Astrocyte of the hippocampus (primary cell): ENCODE data around the gene WNT9A.
A peak's percentile ranks its signal among the peaks of the same experiment; 100 is the strongest.
"Not testable (repeated sequence)": the region's sequence is repeated elsewhere in the genome, so short reads cannot be mapped to it uniquely, and the experiment has no call there.

Source experiments
- DNase-seq: peaks from one replicate; pipeline ENCODE4 v3.0.0; 2011; ENCODE audit warnings: low read depth, low spot score

WNT9A gene

DNA sequence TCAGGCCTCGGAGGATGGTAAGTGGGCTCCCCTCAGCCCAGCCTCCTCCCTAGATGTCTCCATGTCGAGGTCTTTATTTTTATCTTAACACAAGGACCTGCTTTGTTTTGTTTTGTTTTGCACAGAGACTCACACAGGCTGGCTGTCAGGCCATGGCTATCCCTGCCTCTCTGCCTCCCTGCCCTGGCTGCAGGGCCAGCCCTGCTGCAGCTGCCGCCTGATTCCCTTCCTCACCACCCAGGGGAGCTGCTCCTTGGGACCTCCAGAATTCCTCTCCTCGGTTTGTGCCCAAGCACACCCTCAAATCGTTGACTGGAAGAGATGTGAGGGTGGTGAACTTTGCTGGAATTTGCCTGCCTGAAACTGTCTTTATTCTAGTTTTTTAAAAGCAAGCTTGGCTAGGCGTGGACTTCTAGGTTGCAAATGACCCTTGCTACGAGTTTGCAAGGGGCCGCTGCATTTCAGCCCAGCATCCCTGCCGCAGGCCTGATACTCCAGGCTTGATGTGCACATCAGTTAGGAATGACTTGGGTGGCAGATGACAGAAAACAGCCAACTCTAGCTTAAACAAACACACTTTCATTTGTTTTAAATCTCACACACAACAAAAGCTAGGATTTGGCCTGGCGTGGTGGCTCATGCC, 37.1 kb downstream of the WNT9A start:
- DNase-seq: no peak

- DNase-seq: not testable (repeated sequence)
These were observed 37.8 kb downstream of the WNT9A start for GRCh38 chr1:227909923-227910328.

DNA sequence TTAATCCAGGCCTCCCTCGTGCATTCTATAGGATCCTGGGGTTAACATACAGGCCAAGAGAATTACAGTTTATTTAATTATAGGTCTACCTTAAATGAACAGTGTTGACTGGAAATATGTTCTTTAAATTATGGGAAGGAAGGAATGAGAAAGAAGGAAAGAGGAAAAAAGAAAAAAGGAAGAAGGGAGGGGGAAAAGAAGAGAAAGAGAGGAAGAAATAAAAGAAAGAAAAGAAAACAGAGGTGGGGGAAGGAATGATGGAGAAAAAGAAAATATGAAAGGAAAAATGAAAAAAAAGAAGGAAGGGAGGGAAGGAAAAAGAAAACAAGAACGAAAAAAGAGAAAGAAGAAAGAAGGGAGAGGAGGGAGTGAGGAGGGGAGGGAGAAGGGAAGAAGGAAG, 38.5 kb downstream of the WNT9A start:
- no peak for DNase-seq

- no peak for DNase-seq
These were observed 39.4 kb downstream of the WNT9A start for GRCh38 chr1:227908359-227908758.

DNA sequence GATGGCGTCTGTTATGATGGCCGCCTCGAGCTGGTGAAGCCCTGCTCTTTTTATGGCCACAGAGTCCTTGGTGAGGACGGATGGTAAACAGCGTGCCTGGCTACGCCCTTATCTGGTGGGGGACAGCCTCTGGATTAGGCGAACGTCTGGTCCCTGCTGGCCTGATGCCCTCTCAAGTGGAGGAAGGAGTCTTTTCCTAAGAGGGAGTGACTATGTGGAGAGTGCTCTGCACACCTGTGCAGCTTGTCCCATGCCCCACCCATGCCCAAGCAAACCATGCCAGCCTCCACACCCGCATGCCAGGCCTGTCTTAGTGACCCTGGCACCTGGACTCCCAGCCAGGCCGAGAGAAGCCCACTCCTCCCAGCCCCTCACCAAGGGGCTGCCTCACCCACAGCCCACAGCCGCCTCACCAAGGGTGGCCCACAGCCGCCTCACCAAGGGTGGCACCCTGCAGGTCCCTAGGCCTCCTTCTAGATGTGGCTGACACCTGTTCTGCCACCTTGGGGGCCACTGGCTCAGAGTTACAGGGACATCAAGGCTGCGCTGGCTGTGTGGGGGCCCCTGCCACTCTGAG, 40.2 kb downstream of the WNT9A start:
- no peak for DNase-seq

DNA sequence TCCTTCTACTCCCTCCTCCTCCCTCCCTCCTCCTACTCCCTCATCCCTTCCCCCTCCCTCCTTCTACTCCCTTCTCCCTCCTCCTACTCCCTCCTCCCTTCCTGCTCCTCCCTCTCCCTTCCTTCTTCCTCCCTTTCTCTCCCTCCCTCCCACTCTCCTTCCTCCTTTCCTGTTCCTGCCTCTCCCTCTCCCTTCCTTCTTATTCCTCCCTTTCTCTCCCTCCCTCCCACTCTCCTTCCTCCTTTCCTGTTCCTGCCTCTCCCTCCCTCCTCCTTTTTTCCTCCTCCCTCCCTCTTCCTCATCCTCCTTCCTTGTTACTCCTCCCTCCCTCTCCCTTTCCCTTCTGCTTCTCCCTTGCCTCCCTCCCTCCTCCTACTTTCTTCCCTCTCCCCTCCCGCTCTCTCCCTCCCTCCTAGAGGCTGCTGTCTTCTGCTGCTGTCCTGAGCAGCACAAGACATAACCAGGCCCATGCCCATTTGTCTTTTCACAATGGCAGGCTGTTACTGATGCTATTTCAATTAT, 41.1 kb downstream of the WNT9A start:
- no peak for DNase-seq

DNA sequence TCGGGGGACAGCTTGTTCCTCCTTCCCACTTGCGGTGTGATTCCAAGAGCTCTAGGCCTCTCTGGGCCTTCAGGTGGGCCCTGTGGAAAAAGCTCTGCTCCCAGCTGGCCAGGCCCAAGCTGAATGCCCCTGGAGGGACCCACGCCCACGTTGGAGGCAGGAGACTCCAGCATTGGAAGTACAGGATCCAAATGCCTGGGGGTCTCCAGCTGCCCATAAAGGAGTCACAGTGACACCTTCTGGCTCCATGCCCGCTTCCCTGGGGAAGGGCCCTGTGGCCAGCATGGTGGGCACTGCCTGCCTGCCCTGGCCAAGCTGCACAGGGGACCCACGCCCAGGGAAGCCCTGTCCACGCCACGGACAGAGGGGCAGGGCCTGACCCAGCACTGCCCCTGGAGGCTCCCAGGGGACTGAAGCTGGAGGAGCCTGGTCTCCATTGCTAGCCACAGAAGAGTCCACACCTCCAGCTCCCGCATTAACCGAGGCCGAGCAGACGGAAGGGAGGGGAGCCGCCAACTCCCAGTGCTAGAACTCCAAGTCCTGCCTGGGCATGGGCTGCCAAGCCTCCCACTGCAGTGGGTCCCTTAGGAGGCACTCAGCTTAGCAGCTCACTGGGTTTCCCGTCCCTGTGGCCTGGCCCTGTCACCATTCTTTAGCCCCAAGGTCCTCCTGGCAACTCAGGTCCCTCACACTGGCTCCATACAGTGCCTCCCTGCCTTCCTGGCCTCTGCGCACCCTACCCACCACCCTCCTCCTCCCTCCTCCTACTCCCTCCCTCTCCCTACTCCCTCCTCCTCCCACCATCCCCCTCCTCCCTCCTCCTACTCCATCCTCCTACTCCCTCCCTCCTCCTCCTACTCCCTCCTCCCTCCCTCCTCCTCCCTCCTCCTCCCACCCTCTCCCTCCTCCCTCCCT, 41.9 kb downstream of the WNT9A start:
- no peak for DNase-seq

DNA sequence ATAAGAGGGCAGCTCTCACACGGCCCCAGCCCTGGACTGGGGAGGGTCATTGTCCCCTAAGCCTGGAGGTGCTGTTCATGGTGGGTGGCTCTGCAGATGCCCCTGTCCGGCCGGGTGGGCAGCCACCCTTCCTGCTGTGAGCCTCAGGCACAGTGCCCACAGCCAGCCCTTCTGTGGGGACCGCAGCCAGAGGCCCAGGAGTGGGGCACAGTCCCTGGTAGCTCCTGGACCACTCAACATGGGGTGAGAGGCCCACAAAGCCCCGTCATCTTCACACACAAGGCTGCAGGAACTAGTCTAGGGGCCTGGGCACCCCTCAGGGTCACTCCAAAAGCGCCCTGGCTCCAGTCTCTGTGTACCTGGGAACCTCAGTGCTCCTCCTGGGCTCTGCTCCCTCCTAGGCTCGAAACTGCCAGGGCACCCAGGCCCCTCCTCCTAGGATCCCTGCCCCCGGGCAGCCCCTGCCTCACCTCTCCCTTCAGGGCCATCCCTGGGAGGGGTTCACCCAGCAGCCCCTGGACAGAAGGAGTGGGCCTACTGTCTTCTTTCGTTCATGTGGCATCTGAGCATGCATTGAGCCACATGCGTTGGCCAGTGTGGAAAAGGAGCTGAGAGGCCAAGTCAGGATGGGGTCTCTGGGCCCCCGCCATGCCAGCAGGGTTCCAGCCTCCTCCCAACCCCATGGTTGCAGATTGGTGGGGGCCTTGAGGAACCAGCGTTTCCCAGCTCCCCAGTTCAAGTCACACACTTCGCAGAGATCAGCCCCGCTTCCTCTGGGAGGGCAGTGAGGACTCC, 43.0 kb downstream of the WNT9A start:
- DNase-seq: no peak

- DNase-seq: no peak
These were observed 43.9 kb downstream of the WNT9A start for GRCh38 chr1:227903614-227904501.

GRCh38 chr1:227903061-227903521, 44.6 kb downstream of the WNT9A start:
- DNase-seq: no peak

DNA sequence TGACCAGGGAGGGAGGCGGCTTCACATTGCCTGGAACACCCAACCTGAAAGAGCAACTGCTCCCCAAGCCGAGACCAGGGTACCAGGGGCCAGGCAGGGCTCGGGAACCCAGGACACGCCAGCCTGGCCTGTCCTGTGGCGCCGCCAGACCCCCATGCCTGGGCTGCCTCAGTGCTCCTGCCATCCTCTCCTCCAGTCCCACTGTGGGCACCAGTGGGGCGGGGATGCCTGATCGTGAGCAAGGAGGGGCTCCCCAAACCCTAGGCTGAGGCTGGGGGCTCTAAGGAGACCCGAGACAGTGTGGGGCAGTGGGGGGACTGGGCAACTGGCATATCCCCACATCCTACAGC, 45.1 kb downstream of the WNT9A start:
- no peak for DNase-seq

GRCh38 chr1:227901906-227902640, 45.7 kb downstream of the WNT9A start:
- peak; percentile 43 for DNase-seq

- DNase-seq: no peak
These were observed 46.4 kb downstream of the WNT9A start for GRCh38 chr1:227901239-227901905.

- no peak for DNase-seq
These were observed 47.1 kb downstream of the WNT9A start for GRCh38 chr1:227900571-227901051.

GRCh38 chr1:227899820-227900449, 47.8 kb downstream of the WNT9A start:
- no peak for DNase-seq

DNA sequence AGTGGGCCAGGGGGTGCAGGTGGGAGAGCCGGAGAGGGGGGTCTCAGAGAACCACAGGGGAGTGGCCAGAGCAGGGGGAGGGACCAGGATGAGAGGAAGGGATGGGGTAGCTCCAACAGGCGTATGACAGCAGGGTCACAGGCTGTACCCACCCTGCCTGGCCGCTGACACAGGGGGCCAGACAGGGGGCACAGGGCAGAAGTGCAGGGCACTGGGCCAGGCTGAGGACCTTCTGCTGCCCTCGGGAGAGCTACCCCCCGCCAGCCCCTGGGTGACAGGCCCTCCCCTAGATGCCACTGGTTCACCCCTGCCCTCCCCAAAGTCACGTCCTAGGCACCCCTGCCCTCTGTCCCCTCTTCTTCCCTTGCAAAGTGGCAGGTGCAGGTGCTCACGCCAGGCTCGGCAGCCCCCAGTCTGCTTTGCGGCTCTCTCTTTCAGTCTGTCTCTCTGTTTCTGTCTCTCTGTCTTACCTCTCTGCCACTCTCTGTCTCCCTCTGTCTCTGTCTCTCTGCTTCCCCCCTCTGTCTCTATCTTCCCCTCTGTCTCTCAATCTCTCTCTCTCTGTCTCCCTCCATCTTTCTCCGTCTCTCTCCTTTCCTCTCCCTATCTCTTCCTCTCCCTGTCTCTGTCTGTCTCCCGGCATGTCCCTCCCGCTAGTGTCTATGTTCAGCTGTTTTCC, 48.5 kb downstream of the WNT9A start:
- DNase-seq: no peak

DNA sequence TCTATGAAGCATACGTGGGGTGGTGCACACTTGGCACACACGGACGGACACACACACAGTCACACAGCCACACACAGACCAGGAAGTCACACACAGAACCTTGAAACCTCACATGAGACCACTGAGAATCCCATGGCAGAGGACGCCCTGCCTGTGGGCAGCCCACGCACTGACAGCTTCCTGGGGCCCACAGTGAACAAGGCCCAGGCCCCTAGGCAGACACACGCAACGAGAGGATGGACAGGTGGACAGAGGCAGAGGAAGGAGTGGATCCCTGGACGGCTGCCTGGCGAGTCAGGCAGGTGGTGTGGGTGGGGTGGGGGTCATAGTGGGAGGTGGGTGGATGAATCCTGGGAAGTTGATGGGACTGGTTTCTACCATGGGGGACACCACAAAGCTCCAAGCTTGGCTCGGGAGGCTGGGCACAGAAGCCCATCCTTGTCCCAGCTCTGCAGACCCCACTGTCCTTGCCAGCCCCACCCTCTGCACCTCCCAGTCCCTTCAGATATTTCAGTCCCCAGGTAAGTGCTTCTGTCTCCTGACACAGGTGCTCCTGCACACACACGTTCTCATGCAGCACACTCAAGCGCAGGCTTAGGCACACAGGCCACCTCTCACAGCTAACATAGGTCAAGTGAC, 49.1 kb downstream of the WNT9A start:
- DNase-seq: no peak
